Lung (tissue), 12 donors: ENCODE results near the gene PPM1F. TPM values are rescaled to one million over a fixed set of nuclear protein-coding genes. Genes with fewer than 3 reads are reported as not detected.

ENCODE experiments used
- ATAC-seq: fragments of 200-7000 bp; cut with Tn5 transposase; one replicate; pipeline ENCODE4 v1.9.1; 2020; ENCODE audit warnings: moderate number of reproducible peaks; ENCODE audit not compliant: insufficient read depth, low FRiP score
- DNase-seq, 3 donors: peaks; one replicate each; pipeline ENCODE4 v3.0.0-alpha.2; 2013 to 2017
- H3K27ac ChIP-seq, 2 donors: one replicate each; pipeline ENCODE4 v1.5.1; 2013; ENCODE audit warnings: mild to moderate bottlenecking in 2 of 2, moderate library complexity in 2 of 2, control low read depth in 1 of 2, inconsistent platforms in 1 of 2, low read depth in 1 of 2, low read length in 1 of 2
- H3K27me3 ChIP-seq, 3 donors: one replicate each; pipeline ENCODE4 v1.5.1; 2013; ENCODE audit warnings: low read length in 2 of 3; ENCODE audit not compliant: control insufficient read depth in 3 of 3, insufficient read depth in 3 of 3
- H3K36me3 ChIP-seq, 4 donors: one replicate each; pipeline ENCODE4 v1.5.1; 2013; ENCODE audit warnings: low read length in 4 of 4, mild to moderate bottlenecking in 1 of 4, moderate library complexity in 1 of 4; ENCODE audit not compliant: control insufficient read depth in 4 of 4, insufficient read depth in 4 of 4
- H3K4me1 ChIP-seq, 5 donors: one replicate each; pipeline ENCODE4 v1.5.1; 2013; ENCODE audit warnings: low read length in 5 of 5, mild to moderate bottlenecking in 2 of 5, moderate library complexity in 1 of 5; ENCODE audit not compliant: control insufficient read depth in 5 of 5, insufficient read depth in 5 of 5
- H3K4me3 ChIP-seq: one replicate; pipeline ENCODE4 v1.5.1; 2013; ENCODE audit warnings: mild to moderate bottlenecking, control low read depth, moderate library complexity
- H3K9ac ChIP-seq, 2 donors: one replicate each; pipeline ENCODE4 v1.5.1; 2013; ENCODE audit warnings: low read length in 2 of 2, control low read depth in 1 of 2; ENCODE audit not compliant: insufficient read depth in 1 of 2
- H3K9me3 ChIP-seq, 4 donors: one replicate each; pipeline ENCODE4 v1.5.1; 2013; ENCODE audit warnings: low read length in 3 of 4, mild to moderate bottlenecking in 1 of 4, moderate library complexity in 1 of 4; ENCODE audit not compliant: control insufficient read depth in 4 of 4, insufficient read depth in 3 of 4
- WGBS, 2 donors: extraction: QIAGEN DNeasy Blood & Tissue Kit; methylation state at CpG; one replicate each; pipeline ENCODE4 v1.1.7; 2013; 5-methylcytosine and 5-hydroxymethylcytosine counted together
- polyA plus RNA-seq, 2 donors: library from polyadenylated mRNA; stranded (reverse); fragments of 200-250 nt; gene quantifications; one replicate each; pipeline ENCODE4 v1.2.1, GENCODE V29; 2013
- total RNA-seq, 2 donors: library from RNA; depleted of rRNA in 1 of 2; stranded (reverse); fragments of >200 nt in 1 of 2; gene quantifications; one replicate each; pipeline ENCODE4 v1.2.1, GENCODE V29; 2014 to 2021
- TF ChIP-seq, protein P1 (sequence below): IDR thresholded peaks from 2 replicates; pipeline ENCODE4 v1.5.1; 2012; ENCODE audit warnings: mild to moderate bottlenecking; ENCODE audit errors: control extremely low read depth, extremely low read depth
- donor health status: control.
- donor health status: control.
- donor health status: Bipolar disorder and iron deficiency.
- donor health status: healthy.
- donor health status: DM: yes; HTN: yes; CAD: no.

Gene PPM1F
- total and polyA plus RNA-seq, 4 donors: 25.8 to 62.4 (median 32.6) TPM

DNA sequence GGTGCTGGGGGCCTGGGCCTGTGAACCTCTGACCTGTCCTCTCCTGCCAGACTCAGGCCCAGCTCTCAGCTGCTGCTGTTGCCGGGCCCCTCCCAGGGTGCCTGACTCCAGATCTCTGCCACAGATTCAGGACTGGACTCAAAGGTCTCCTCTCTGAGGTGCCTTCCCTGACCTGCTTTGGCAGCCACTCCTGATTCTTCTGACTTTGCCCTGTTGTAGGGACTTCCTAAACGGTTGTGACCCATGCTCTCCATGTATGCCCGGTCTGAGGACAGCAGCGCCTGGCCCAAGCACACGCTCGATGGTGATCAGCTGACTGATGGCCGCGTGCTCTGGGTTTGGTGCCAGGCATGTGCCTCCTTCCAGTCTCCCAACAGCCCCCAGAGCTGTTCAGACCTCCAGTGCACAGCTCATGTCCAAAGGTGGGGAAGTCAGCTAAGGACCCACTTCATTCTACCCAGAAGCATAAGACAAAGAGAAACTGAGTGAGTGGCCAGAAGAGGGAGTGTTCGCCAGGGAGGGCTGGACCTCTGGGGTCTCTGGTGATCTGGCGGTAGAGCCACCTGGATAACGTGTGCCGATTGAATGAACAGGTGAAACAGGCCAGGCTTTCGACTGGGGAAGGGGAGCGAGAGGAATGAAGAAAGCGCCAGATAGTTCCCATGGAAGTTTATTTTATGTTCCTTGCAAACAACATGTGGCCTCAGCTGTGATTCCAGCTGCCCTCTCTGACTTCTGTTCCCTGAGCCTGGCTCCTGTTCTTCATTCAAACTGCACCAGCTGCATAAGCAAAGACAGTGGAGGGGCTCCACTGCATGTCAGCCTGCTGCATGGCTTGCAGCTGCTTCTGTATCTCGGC, 38.0 kb upstream of the PPM1F start:
- no peak overlapping the region for H3K27ac ChIP-seq
- H3K36me3 ChIP-seq: no peaks in the 10 kb centered on the region
- no peaks in the 10 kb centered on the region for H3K4me1 ChIP-seq
- H3K9me3 ChIP-seq: no peaks in the 10 kb centered on the region
- no peak for ATAC-seq
- H3K27me3 ChIP-seq: no peaks in the 10 kb centered on the region
- TF ChIP-seq, protein P1, sequence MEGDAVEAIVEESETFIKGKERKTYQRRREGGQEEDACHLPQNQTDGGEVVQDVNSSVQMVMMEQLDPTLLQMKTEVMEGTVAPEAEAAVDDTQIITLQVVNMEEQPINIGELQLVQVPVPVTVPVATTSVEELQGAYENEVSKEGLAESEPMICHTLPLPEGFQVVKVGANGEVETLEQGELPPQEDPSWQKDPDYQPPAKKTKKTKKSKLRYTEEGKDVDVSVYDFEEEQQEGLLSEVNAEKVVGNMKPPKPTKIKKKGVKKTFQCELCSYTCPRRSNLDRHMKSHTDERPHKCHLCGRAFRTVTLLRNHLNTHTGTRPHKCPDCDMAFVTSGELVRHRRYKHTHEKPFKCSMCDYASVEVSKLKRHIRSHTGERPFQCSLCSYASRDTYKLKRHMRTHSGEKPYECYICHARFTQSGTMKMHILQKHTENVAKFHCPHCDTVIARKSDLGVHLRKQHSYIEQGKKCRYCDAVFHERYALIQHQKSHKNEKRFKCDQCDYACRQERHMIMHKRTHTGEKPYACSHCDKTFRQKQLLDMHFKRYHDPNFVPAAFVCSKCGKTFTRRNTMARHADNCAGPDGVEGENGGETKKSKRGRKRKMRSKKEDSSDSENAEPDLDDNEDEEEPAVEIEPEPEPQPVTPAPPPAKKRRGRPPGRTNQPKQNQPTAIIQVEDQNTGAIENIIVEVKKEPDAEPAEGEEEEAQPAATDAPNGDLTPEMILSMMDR: no peak
- H3K4me3 ChIP-seq: no peak overlapping the region
- no peak for DNase-seq
- 77 to 85% methylated on average over 16 of the region's 16 CpGs for WGBS, 2 donors
- no peak overlapping the region for H3K9ac ChIP-seq

DNA sequence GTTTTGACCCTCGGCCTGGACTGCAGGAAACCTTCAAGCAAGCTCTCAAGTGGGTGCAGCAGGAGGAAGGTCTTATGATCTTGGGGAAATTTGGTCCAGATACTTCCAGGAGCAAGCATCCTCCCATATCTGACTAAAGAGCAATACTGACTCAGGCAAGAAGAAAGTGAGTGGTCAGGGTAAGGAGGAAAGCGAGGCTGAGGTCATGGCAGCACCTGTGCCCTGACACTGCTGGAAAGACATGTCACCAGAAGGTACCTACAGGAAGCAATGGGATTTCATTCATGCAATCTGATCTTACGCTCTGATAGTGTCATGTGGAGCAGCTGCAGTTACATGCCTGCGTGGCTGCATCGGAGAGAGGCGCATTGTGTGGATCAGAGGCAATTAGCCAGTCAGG, 36.4 kb upstream of the PPM1F start:
- Histone ChIP-seq H3K27me3 (no peaks in the 10 kb centered on the region), H3K9ac (no peak overlapping the region), H3K9me3 (no peaks in the 10 kb centered on the region), H3K36me3 (no peaks in the 10 kb centered on the region), H3K4me3 (no peak overlapping the region), H3K27ac (no peak overlapping the region), H3K4me1 (no peaks in the 10 kb centered on the region)
- TF ChIP-seq, protein P1: no peak
- 85 to 88% methylated on average over 6 of the region's 6 CpGs for WGBS, 2 donors
- ATAC-seq (no peak), DNase-seq (no peak)

DNA sequence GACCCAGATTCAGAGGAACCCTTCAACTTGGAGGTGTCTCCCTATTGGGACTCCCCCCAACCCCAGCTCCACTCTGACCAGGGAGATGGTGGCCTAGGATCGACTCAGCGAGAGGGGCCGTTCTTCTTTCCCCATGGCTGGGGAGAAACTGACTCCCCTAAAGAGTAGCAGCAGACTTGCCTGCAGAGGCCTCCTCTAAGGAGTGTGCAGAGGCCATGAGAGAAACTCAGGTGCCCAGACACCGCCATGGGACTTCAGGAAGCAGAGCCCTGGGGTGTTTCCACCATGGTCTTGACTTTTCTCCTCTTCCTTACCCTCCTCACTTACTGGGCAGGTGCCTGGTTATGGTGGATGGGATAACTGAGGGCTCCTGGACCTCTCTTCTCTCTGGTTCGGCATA, 32.6 kb upstream of the PPM1F start:
- ATAC-seq: no peak
- TF ChIP-seq, protein P1: no peak
- no peak for DNase-seq
- H3K27ac ChIP-seq: no peak overlapping the region
- no peak overlapping the region for H3K4me3 ChIP-seq
- H3K27me3 ChIP-seq: no peaks in the 10 kb centered on the region
- no peak overlapping the region for H3K9ac ChIP-seq
- 94 to 98% methylated on average over 5 of the region's 5 CpGs for WGBS, 2 donors
- peaks cover 0 to 6% (median 3%) of the 10 kb centered on the region in 5 donors for H3K4me1 ChIP-seq
- H3K9me3 ChIP-seq: no peaks in the 10 kb centered on the region
- H3K36me3 ChIP-seq: no peaks in the 10 kb centered on the region
